ENCODE data around the gene CACNA2D4. TPM values are rescaled to one million over a fixed set of nuclear protein-coding genes. Genes with fewer than 3 reads are reported as not detected.

CACNA2D4 gene
- total and polyA plus RNA-seq, 7 donors = 2.8 to 5.8 (median 3.6) TPM

DNA sequence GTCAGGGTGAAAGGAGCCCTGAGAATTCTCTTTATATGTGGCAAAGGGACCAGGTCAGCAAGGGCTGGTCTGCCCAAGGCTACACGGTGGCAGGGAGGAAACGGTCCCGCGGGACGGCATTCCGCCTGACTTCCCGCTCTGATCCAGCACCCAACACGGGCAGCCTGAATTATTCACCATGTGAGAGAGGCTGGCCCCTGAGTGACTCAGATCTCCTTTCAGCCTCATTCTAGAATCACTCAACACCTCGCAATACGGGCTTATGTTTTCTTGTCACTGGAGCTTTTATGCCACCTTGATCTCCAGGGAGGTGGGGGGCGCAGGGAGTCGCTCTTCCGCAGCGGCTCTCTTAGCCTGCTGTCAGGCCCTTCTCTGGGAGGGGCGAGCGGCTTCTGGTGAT lies 89.6 kb downstream of the CACNA2D4 start:
- intact Hi-C loops (cut with DNase I) = no loop called here

DNA sequence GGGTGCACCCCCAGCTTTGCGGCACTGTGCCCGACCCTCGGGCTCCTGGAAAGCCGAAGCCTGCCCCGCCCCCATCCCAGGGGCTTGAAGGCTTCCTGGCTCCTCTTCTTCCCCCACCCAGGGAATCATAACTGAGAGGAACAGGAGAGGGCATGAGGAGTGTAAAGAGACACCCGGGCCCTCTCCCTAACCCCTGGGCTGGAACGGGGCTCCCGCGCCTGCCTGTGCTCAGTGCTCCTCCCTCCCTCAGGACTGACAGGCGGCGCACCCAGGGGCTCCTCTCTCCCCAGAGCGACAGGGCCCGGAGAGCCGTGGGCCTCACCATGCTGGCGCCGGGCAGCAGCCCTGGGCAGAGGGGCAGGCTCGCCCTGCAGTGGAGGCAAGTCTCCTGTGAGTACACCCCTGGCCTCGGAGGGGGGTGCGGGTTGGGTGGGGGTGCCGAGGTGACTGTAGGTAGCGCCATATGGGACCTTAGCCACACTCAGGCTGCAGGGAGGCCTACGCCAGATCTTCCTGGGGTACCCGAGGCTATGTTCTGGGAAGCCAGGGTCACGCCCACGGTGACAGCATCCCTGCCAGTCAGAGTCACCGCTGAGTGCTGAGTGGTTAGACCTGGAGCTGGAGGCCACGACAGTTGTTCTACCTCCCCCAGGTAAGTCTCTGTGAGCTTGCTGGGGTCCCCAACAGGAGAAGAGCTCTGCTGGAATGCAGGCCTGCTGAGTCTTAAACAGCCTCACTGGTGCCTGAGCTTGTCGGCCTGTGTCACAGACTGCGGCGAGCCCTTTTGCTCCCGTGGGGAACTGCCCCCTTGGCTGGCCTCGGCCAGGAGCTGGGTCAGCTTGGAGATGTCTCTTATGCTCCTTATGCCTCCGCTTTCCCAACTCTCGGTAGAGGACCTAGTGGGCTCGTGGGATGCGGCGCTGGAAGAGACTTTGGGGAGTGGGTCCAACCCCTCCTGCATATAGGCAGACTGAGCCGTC lies 90.3 kb downstream of the CACNA2D4 start:
- Histone ChIP-seq H3K36me3 (no peaks in the 10 kb centered on the region), H3K9me3 (no peaks in the 10 kb centered on the region), H3K4me1 (no peaks in the 10 kb centered on the region), H3K27me3 (peaks cover 3 to 26% (median 5%) of the 10 kb centered on the region in 3 donors), H3K4me3 (no peak overlapping the region), H3K27ac (no peak overlapping the region)
- DNase-seq = peak; percentile 53
- intact Hi-C loops (cut with DNase I) = no loop called here
- WGBS, 2 donors = 89% methylated on average over 38 of the region's 38 CpGs
- no peak for TF ChIP-seq POLR2AphosphoS5 (IDR thresholded peaks at IDR 0.05)
- no peak for TF ChIP-seq POLR2A (IDR thresholded peaks at IDR 0.05)
- no peak for TF ChIP-seq EP300 (IDR thresholded peaks at IDR 0.05)
- TF ChIP-seq, protein P1, sequence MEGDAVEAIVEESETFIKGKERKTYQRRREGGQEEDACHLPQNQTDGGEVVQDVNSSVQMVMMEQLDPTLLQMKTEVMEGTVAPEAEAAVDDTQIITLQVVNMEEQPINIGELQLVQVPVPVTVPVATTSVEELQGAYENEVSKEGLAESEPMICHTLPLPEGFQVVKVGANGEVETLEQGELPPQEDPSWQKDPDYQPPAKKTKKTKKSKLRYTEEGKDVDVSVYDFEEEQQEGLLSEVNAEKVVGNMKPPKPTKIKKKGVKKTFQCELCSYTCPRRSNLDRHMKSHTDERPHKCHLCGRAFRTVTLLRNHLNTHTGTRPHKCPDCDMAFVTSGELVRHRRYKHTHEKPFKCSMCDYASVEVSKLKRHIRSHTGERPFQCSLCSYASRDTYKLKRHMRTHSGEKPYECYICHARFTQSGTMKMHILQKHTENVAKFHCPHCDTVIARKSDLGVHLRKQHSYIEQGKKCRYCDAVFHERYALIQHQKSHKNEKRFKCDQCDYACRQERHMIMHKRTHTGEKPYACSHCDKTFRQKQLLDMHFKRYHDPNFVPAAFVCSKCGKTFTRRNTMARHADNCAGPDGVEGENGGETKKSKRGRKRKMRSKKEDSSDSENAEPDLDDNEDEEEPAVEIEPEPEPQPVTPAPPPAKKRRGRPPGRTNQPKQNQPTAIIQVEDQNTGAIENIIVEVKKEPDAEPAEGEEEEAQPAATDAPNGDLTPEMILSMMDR (IDR thresholded peaks at IDR 0.05) = no peak

More for the DNA sequence above, 89.6 kb downstream of the CACNA2D4 start:
- Histone ChIP-seq H3K9me3 (no peaks in the 10 kb centered on the region), H3K27me3 (peaks cover 0 to 20% (median 2%) of the 10 kb centered on the region in 3 donors), H3K4me3 (no peak overlapping the region), H3K4me1 (no peaks in the 10 kb centered on the region), H3K36me3 (no peaks in the 10 kb centered on the region), H3K27ac (no peak overlapping the region)
- DNase-seq = peak; percentile 24
- WGBS, 2 donors = 83 to 90% methylated on average over 16 of the region's 16 CpGs
- TF ChIP-seq EP300 (IDR thresholded peaks at IDR 0.05) (no peak), POLR2A (IDR thresholded peaks at IDR 0.05) (no peak), POLR2AphosphoS5 (IDR thresholded peaks at IDR 0.05) (no peak)
- TF ChIP-seq, protein P1 (IDR thresholded peaks at IDR 0.05) = no peak

DNA sequence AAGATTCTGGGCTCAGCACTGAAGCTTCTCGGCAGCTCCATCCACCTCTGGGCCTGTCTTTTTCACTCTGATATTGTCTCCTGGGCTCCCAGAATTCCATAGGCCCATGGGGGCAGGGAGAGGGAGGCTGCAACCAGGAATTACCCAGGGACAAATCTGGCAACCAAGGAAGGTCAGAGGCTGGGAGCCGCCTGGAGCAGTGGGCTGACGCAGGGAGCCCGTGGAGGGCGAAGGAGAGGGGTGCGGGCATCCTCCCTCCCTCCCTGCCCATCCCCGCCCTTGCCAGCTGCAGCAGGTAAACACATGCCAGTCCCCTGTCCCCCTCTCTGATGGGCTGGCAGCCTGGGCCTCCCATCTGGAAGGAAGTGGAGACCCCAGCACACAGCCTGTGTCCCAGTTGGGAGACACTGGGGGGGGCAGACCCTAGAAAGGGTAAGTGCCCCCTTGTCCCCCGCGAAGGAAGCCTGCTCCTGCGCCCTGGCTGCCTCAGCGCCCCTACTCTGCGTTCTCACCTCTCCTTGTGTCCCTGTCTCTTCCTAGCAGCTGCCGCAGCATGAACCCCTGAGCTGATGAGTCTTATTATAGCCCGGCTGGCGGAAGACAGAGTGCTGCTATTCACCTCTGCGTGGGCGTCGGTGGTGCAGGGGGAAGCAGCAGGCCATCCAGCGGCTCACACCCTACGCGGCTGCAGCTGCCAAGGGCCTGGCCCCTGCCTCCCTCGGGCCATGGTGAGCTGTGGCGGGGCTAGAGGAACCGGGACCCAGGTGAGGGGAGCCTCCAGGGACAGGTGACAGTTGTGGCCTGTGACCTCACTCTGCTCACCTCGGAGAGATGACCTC lies 91.4 kb downstream of the CACNA2D4 start:
- intact Hi-C loops (cut with DNase I) = no loop called here
- 59 to 76% methylated on average over 25 of the region's 25 CpGs for WGBS, 2 donors
- no peak for DNase-seq
- Histone ChIP-seq H3K27me3 (peaks cover 3 to 32% (median 15%) of the 10 kb centered on the region in 3 donors), H3K4me3 (no peak overlapping the region), H3K27ac (no peak overlapping the region), H3K36me3 (no peaks in the 10 kb centered on the region), H3K9me3 (no peaks in the 10 kb centered on the region), H3K4me1 (no peaks in the 10 kb centered on the region)
- TF ChIP-seq POLR2A (IDR thresholded peaks at IDR 0.05) (no peak), EP300 (IDR thresholded peaks at IDR 0.05) (no peak), POLR2AphosphoS5 (IDR thresholded peaks at IDR 0.05) (no peak)
- TF ChIP-seq, protein P1 (IDR thresholded peaks at IDR 0.05) = no peak

DNA sequence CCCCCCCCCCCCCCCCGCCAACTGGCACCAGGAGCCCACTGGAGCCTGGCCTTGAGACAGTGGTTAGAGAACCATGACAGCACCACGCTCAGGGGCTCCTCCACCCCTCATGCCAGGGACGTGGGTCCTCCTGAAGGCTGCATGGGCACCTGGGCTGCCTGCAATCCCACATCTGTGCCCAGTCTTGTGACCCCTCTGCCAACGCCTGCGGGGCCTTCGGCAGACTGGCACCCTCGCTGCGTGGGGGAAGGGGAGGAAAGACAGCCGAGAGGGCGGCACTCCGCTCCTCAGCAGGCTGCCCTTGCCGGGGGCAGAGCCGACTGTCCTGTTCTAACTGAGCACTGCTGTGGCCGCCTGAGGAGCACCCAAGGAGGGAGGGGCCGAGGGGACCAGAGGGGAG lies 92.1 kb downstream of the CACNA2D4 start:
- Histone ChIP-seq H3K4me3 (no peak overlapping the region), H3K36me3 (no peaks in the 10 kb centered on the region), H3K27me3 (peaks cover 7 to 36% (median 19%) of the 10 kb centered on the region in 3 donors), H3K27ac (no peak overlapping the region), H3K4me1 (no peaks in the 10 kb centered on the region), H3K9me3 (no peaks in the 10 kb centered on the region)
- TF ChIP-seq EP300 (IDR thresholded peaks at IDR 0.05) = no peak
- TF ChIP-seq, protein P1 (IDR thresholded peaks at IDR 0.05) = no peak
- no peak for TF ChIP-seq POLR2AphosphoS5 (IDR thresholded peaks at IDR 0.05)
- no peak for TF ChIP-seq POLR2A (IDR thresholded peaks at IDR 0.05)
- no peak for DNase-seq
- 76 to 78% methylated on average over 15 of the region's 15 CpGs for WGBS, 2 donors
- intact Hi-C loops (cut with DNase I) = no loop called here

Data from sigmoid colon (tissue), 7 donors.